Dendritic cell treated with granulocyte-macrophage colony-stimulating factor and Interleukin-4, amounts not matched to agents 40 ng/mL and 50 ng/mL, for 4 days (primary cell): ENCODE measurements around the gene MTHFR.

Experiments used
- H3K27ac Mint-ChIP-seq: one replicate; pipeline ENCODE4 v1.8.0; 2022; ENCODE audit warnings: mild to moderate bottlenecking, mixed read lengths
- H3K27me3 Mint-ChIP-seq: one replicate; pipeline ENCODE4 v1.8.0; 2022; ENCODE audit warnings: mild to moderate bottlenecking, mixed read lengths
- H3K36me3 Mint-ChIP-seq: one replicate; pipeline ENCODE4 v1.8.0; 2022; ENCODE audit warnings: low read depth, mixed read lengths
- H3K4me1 Mint-ChIP-seq: one replicate; pipeline ENCODE4 v1.8.0; 2022; ENCODE audit warnings: low read depth, mixed read lengths
- H3K4me3 Mint-ChIP-seq: one replicate; pipeline ENCODE4 v1.8.0; 2022; ENCODE audit warnings: mild to moderate bottlenecking, moderate library complexity, mixed read lengths
- H3K9me3 Mint-ChIP-seq: one replicate; pipeline ENCODE4 v1.8.0; 2022; ENCODE audit warnings: mixed read lengths
- intact Hi-C: fragments of 100-400 bp; cut with micrococcal nuclease; formaldehyde crosslinking; loops from one replicate; pipeline ENCODE4 v1.15.0; 2022

The MTHFR gene

GRCh38 chr1:11774753-11775152, 31.0 kb downstream of the MTHFR start:
- Mint-ChIP-seq H3K27ac (no peak overlapping the region), H3K4me1 (peaks cover 6% of the 10 kb centered on the region), H3K9me3 (no peaks in the 10 kb centered on the region), H3K27me3 (peaks cover 4% of the 10 kb centered on the region), H3K4me3 (no peak overlapping the region), H3K36me3 (no peaks in the 10 kb centered on the region)
- intact Hi-C loops = no loop called here

- Mint-ChIP-seq H3K36me3 (no peaks in the 10 kb centered on the region), H3K27me3 (peaks cover 4% of the 10 kb centered on the region), H3K4me1 (peaks cover 11% of the 10 kb centered on the region), H3K27ac (peak overlapping the region; percentile 59), H3K9me3 (no peaks in the 10 kb centered on the region), H3K4me3 (no peak overlapping the region)
- intact Hi-C loops = no loop called here
Measured at GRCh38 chr1:11772458-11772857, 33.3 kb downstream of the MTHFR start.

- Mint-ChIP-seq H3K27me3 (peaks cover 6% of the 10 kb centered on the region), H3K36me3 (no peaks in the 10 kb centered on the region), H3K4me1 (peaks cover 11% of the 10 kb centered on the region), H3K4me3 (no peak overlapping the region), H3K27ac (no peak overlapping the region), H3K9me3 (no peaks in the 10 kb centered on the region)
- intact Hi-C loops = no loop called here
Measured at GRCh38 chr1:11771481-11772043, 34.2 kb downstream of the MTHFR start.

- no peaks in the 10 kb centered on the region for H3K36me3 Mint-ChIP-seq
- no peak overlapping the region for H3K27ac Mint-ChIP-seq
- no peak overlapping the region for H3K4me3 Mint-ChIP-seq
- H3K9me3 Mint-ChIP-seq = no peaks in the 10 kb centered on the region
- peaks cover 11% of the 10 kb centered on the region for H3K4me1 Mint-ChIP-seq
- intact Hi-C loops = no loop called here
- H3K27me3 Mint-ChIP-seq = peaks cover 7% of the 10 kb centered on the region
Measured at GRCh38 chr1:11770011-11770410, 35.8 kb downstream of the MTHFR start.

DNA sequence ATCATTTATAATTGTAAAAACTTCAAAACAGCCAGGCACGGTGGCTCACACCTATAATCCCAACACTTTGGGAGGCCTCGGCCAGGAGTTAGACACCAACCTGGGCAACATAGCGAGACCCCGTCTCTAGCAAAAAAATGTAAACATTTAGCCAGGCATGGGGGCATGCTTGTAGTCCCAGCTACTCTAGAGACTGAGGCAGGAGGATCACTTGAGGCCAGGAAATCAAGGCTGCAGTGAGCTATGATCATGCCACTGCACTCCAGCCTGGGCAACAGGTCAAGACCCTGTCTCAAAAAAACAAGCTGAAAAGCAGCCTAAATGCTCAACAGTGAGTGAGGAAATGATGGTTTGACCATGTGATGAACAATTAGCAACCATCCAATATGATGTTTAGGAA, 36.5 kb downstream of the MTHFR start:
- peaks cover 11% of the 10 kb centered on the region for H3K4me1 Mint-ChIP-seq
- intact Hi-C loops = no loop called here
- H3K4me3 Mint-ChIP-seq = no peak overlapping the region

DNA sequence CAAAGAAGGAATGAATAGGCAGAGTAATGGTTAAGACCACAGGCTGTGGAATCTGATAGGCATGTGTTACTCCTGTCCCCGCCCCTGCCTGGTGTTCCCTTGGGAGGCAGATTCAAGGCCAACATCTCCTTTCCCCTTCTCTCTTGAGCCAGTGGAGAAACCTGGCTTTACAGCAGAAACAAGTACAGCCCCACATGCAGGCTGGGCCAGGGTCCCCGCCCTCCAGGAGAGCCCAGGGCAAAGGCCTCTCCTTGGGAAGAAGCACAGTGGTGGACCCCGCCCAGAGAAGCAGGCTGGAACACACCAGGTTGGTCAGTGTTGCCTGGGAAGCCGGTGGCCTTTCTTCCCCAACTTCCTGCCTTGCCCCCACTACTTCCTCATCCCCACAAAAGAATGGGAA, 36.9 kb downstream of the MTHFR start:
- Mint-ChIP-seq H3K9me3 (no peaks in the 10 kb centered on the region), H3K27ac (no peak overlapping the region), H3K4me1 (peaks cover 11% of the 10 kb centered on the region), H3K27me3 (peaks cover 10% of the 10 kb centered on the region), H3K4me3 (no peak overlapping the region), H3K36me3 (no peaks in the 10 kb centered on the region)
- intact Hi-C loops = no loop called here

More for the DNA sequence above, 36.5 kb downstream of the MTHFR start:
- H3K27me3 Mint-ChIP-seq = peaks cover 7% of the 10 kb centered on the region
- H3K27ac Mint-ChIP-seq = no peak overlapping the region
- no peaks in the 10 kb centered on the region for H3K36me3 Mint-ChIP-seq
- no peaks in the 10 kb centered on the region for H3K9me3 Mint-ChIP-seq

DNA sequence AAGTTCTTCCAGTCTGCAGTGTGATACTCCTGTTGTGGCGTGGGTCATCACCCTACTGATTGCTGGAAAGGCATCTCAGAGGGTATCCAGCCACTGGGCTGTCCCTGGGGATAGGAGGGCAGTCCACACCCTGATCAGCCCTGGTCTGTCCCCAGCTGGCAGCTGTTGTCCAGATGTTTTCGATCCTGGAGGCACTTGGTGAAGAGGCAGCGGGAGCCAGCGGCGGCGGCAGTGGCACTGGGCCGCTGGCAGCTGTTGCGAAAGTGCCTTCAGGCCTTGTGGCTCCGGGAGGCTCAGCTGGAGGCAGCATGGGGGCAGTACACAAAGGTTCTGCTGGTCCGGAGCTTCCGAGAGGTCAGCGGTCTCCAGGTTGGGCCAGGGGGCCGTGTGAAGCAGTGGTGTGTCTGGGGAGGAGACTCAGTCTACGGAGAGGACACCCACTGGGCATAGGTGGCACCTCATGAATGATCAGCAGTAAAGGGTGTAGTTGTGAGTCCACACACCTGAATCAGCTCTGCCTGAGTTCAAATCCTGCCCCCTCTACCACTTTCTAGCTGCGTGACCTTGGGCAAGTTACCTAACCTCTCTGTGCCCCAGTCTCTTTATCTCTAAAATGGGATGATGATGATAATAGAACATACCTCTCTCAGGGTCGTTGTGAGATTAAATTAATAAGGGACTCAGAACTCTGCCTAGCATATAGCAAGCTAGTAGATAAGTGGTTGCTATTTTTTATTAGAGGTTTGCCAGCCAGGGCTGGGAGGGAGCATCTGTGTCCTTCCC, 37.7 kb downstream of the MTHFR start:
- intact Hi-C loops = no loop called here
- Mint-ChIP-seq H3K9me3 (no peaks in the 10 kb centered on the region), H3K4me3 (no peak overlapping the region), H3K4me1 (peaks cover 11% of the 10 kb centered on the region), H3K36me3 (no peaks in the 10 kb centered on the region), H3K27ac (no peak overlapping the region), H3K27me3 (peaks cover 15% of the 10 kb centered on the region)

DNA sequence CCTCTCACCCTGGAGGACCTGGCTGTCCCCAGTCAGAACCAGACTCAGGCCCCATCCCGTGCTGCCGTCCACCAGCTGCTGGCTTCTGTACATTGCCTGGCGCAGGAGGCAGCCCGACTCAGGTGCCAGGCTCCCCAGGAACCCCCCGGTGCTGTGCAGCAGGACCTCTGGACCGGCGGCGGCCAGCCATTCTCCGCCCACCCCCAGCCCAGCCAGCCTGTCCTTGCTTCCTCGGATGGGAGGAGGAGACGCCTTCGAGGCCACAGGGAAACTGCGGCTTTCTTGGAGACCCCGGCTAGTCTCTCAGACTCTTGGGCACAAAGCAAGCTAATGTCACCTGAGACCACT, 39.4 kb downstream of the MTHFR start:
- Mint-ChIP-seq H3K27me3 (peaks cover 32% of the 10 kb centered on the region), H3K4me1 (peaks cover 16% of the 10 kb centered on the region), H3K9me3 (no peaks in the 10 kb centered on the region), H3K4me3 (no peak overlapping the region), H3K36me3 (no peaks in the 10 kb centered on the region), H3K27ac (no peak overlapping the region)
- intact Hi-C loops = no loop called here

GRCh38 chr1:11765661-11766428, 39.9 kb downstream of the MTHFR start:
- Mint-ChIP-seq H3K27ac (no peak overlapping the region), H3K36me3 (no peaks in the 10 kb centered on the region), H3K4me3 (no peak overlapping the region), H3K27me3 (peaks cover 37% of the 10 kb centered on the region), H3K4me1 (peaks cover 16% of the 10 kb centered on the region), H3K9me3 (no peaks in the 10 kb centered on the region)
- intact Hi-C loops = no loop called here

GRCh38 chr1:11764519-11764918, 41.2 kb downstream of the MTHFR start:
- Mint-ChIP-seq H3K27ac (no peak overlapping the region), H3K9me3 (no peaks in the 10 kb centered on the region), H3K4me1 (peaks cover 16% of the 10 kb centered on the region), H3K36me3 (no peaks in the 10 kb centered on the region), H3K4me3 (no peak overlapping the region), H3K27me3 (peaks cover 46% of the 10 kb centered on the region)
- intact Hi-C loops = no loop called here

- Mint-ChIP-seq H3K4me1 (peaks cover 16% of the 10 kb centered on the region), H3K9me3 (no peaks in the 10 kb centered on the region), H3K27me3 (peaks cover 46% of the 10 kb centered on the region), H3K27ac (no peak overlapping the region), H3K36me3 (no peaks in the 10 kb centered on the region), H3K4me3 (no peak overlapping the region)
- intact Hi-C loops = no loop called here
Measured at GRCh38 chr1:11764115-11764514, 41.6 kb downstream of the MTHFR start.

- Mint-ChIP-seq H3K36me3 (no peaks in the 10 kb centered on the region), H3K27ac (no peak within 1 kb of the TSS), H3K27me3 (peaks cover 45% of the 10 kb centered on the region), H3K9me3 (no peaks in the 10 kb centered on the region), H3K4me3 (peak within 1 kb of the TSS; percentile 10), H3K4me1 (peaks cover 10% of the 10 kb centered on the region)
- intact Hi-C loops = no loop called here
Measured at GRCh38 chr1:11761988-11762406, 43.8 kb downstream of the MTHFR start, which contains the start of gene C1orf167. Gene C1orf167 (plus strand): TSS chr1:11762193. CDS start chr1:11764401, 2,208 bp downstream.

DNA sequence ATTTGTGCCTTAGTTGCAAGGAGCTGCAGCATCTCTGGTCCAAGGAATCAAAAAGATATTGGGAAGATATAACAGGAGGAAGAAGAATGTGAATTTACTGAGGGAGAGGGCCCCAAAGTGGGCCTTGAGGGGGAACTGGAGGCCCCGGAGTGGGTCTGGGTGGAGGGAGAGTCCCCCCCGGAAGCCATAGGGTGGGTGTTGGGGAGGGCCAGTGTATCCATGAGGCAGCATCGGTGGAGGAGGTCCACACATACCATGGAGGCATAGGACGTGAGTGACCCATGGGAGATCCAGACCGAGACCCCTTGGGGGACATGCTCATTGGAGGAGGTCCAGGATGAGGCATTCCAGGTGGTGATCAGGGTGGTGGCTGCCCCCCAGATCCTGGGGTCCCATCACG, 44.5 kb downstream of the MTHFR start:
- peaks cover 10% of the 10 kb centered on the region for H3K4me1 Mint-ChIP-seq
- H3K4me3 Mint-ChIP-seq = no peak overlapping the region
- H3K27me3 Mint-ChIP-seq = peaks cover 46% of the 10 kb centered on the region
- no peaks in the 10 kb centered on the region for H3K36me3 Mint-ChIP-seq
- H3K9me3 Mint-ChIP-seq = no peaks in the 10 kb centered on the region
- no peak overlapping the region for H3K27ac Mint-ChIP-seq
- intact Hi-C loops = no loop called here

GRCh38 chr1:11759791-11760190, 46.0 kb downstream of the MTHFR start:
- Mint-ChIP-seq H3K27me3 (peaks cover 53% of the 10 kb centered on the region), H3K4me1 (peaks cover 10% of the 10 kb centered on the region), H3K9me3 (no peaks in the 10 kb centered on the region), H3K36me3 (no peaks in the 10 kb centered on the region), H3K4me3 (no peak overlapping the region), H3K27ac (no peak overlapping the region)
- intact Hi-C loops = no loop called here
